GM19099 (cell line): Measurements from ENCODE around the gene ARF1.

ENCODE experiments used
- POLR2A ChIP-seq: IDR thresholded peaks from 3 replicates; pipeline ENCODE4 v1.6.1; 2011; ENCODE audit warnings: low read depth; ENCODE audit not compliant: insufficient read length; ENCODE audit errors: extremely low read depth

ARF1 gene

GRCh38 chr1:228096416-228097332 lies 14.2 kb downstream of the ARF1 start:
- TF ChIP-seq POLR2A = no peak

- no peak for TF ChIP-seq POLR2A
Observed at GRCh38 chr1:228097333-228098081, 15.0 kb downstream of the ARF1 start.

GRCh38 chr1:228098323-228098931 lies 15.9 kb downstream of the ARF1 start:
- TF ChIP-seq POLR2A = no peak

- TF ChIP-seq POLR2A = peak; percentile 7
Observed at GRCh38 chr1:228099331-228099732, 16.8 kb downstream of the ARF1 start.

- TF ChIP-seq POLR2A = no peak
Observed at GRCh38 chr1:228100822-228101613, 18.5 kb downstream of the ARF1 start.

GRCh38 chr1:228101614-228101993 lies 19.1 kb downstream of the ARF1 start:
- no peak for TF ChIP-seq POLR2A

- no peak for TF ChIP-seq POLR2A
Observed at GRCh38 chr1:228101994-228102790, 19.7 kb downstream of the ARF1 start.

GRCh38 chr1:228102791-228103620 lies 20.5 kb downstream of the ARF1 start, which contains the start of gene C1orf35:
Gene C1orf35 (minus strand): TSS chr1:228103325. CDS start chr1:228103227, 98 bp downstream.
- peak; percentile 42 for TF ChIP-seq POLR2A

- no peak for TF ChIP-seq POLR2A
Observed at GRCh38 chr1:228104526-228105269, 22.2 kb downstream of the ARF1 start.

- no peak for TF ChIP-seq POLR2A
Observed at GRCh38 chr1:228105270-228105995, 22.9 kb downstream of the ARF1 start.

GRCh38 chr1:228105996-228106799 lies 23.7 kb downstream of the ARF1 start:
- TF ChIP-seq POLR2A = no peak
